Epidermal melanocyte (primary cell): ENCODE measurements around the gene TTLL11.

Experiments
- DNase-seq: peaks from one replicate; pipeline ENCODE4 v3.0.0; 2011; ENCODE audit warnings: low spot score; ENCODE audit not compliant: insufficient read length

Gene TTLL11

GRCh38 chr9:121835587-121836365, 257.3 kb downstream of the TTLL11 start:
- no peak for DNase-seq

DNA sequence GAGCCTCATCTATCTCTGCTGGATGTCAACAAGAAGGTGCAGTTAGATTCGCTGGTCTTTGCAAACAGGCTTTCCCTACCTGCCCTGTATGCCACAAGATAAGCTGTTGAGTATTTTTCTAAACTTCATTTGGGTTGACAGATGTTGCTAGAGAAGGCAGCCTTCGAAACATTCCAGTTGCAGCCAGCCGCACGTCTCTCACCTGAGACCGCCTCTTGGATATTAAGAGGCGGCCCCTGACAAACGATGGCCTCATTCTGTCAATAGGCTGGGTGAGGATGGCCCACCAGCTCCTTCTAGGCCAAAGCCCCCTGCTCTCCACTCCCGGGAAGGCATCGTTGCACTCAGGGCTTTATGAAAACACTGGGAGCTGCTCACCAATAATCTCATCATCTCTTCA, 260.0 kb downstream of the TTLL11 start:
- DNase-seq: no peak

- DNase-seq: no peak
Measured at GRCh38 chr9:121831869-121832268, 261.2 kb downstream of the TTLL11 start.

DNA sequence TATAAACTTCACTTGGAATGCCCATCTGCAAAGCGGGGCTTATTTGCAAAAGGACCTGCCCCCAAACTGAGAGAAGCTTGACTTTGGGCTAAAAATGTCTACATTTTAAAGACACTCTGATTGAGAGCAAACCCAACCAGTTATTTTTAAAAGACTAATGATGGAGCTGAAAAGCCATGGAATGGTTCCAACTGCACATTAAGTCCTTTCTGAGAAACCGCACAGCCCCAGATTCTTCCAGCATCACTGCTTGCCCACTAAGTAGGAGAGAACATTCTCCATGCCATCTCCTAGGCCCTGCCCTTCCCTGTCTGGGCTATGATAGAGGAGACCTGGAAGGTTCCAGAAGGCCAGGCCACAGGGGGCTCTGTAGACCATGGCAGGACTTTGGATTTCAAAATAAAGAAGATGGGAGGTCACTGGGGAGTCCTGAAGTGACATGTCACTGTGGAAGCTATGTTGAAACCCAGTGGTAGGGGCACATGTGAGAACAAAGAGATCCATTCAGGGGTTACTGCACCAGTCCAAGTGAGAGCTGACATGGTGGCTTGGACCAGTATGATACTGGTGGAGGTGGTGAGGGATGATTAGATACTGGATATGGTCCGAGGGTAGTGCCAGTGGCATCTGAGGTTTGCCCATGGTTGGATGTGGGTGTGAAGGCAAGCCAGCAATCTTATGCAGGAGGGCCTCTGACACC, 262.5 kb downstream of the TTLL11 start:
- no peak for DNase-seq

DNA sequence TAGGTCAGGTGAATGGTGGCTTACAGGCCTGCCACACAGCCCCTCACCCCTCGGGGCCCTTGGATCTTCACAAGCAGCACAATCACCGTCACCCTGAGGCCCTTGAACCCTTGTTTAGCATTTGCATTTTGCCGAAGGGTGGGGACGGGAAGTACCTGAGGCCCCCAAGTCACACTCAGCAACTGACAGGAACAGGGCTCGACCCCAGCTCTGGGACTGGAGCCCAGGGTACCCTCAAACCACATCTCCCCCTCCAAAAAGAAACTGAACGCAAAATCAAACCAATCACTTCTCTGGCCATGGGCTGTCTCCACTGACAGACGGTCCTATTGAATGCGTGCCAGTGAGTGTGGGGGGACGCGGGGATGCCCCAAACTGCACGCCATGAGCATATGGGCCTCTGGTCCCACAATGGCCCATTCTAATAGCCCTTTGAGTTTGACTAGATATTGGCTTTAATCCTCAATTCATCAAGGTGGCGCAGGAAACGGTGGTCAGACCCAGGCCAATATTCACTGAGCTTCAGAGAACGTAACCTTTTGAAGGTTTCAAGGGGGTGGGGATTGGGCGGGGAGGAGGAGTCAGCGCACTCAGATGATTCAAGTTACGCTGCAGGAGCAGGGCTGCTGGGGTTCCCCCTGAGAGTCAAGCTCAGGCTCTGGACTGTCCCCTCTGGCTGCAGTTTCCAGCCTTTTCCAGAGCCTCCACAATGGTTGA, 265.7 kb downstream of the TTLL11 start:
- no peak for DNase-seq

DNA sequence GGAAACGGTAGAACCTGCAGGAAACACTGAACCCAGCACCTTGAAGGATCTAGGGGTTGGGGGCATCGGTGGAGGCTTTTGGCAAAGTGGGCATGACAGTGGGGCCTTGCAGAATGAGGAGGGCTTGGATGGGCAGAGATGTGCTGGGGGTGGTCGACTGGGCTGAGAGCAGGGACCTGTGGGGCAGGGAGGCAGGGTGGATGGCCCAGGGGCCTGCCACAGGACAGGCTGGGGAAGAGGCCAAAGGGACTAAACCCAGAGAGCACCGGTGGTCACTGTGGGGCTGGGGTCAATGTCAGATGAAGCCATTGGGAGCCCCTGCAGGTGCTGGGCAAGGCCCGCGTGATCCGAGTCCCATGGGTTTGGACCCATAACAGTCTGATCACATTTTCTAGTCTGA, 266.4 kb downstream of the TTLL11 start:
- DNase-seq: no peak

DNA sequence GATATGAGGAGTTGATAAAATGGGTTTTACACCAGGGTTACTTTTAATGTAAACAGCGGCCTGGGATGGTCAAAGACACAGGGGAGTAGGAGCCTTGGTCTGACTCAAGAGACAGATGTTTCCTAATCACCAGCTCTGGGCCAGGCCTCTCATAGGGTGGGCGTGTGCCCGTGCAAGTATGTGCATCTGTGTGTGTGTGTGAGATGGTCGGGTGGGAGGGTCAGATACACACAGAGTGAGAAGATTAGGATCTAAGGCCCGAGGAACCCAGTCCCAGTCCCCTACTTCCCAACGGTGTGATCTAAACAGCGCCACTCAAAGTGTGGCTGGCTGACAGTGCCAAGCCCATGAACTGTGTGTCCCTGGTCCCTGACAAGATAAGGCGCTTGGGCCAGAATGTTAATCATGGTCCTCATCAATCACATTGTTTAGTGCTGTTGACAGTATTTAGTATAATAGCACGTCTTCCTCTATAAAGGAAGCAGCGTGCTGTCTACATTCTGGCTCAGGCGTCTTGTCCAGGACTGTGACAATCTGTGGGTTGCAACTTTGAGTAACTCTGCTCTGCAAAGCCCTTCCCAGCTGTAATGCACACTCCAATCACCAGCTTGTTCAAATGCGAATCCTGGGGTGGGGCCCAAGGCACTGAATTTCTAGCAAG, 267.9 kb downstream of the TTLL11 start:
- no peak for DNase-seq

DNA sequence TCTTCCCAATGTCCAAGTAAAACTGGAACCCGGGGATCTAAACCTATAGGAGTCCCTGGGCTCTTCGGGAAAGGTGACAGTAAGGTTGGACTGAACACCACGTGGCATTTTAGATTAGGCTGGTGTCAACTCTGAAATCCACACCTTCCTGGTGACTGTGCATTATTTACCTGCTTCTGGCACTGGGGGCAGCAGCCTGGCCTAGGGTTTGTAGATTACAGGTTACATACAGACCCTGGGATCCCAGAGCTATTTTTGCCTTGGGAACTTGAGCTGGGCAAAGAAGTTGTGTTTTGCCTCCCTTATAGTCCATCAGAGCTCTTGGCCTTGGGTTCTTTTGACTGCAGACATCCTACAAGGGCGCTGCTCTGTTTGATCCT, 268.5 kb downstream of the TTLL11 start:
- no peak for DNase-seq

DNA sequence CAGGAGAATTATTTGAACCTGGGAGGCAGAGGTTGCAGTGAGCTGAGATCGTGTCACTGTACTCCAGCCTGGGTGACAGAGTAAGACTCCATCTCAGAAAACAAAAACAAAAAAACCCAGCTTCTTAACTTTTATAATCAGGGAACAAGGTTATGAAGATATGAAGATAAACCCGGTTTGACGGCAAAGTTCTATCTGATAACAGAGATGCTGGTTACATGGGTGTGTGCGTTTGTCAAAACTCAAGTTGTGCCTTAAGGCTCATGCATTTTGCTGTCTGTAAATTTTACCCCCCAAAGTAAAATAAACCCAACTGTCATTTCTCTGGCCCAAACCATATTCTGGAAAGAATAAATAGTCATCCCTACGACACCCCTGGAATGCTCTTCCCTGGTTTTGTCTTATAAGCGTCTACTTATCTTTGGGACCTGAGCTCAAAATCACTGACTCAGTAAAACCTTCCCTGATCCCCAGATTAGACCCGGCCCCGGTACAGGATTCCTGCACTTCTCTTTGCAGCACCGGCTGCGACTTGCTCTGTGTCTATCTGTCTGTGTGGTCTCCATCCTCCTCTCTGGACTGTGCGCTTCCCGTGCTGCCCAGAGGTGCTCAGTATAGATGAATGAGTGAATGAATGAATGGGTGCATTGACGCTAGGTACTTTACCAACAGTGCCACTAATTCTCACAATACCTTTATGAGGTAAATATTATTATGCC, 269.5 kb downstream of the TTLL11 start:
- DNase-seq: no peak

DNA sequence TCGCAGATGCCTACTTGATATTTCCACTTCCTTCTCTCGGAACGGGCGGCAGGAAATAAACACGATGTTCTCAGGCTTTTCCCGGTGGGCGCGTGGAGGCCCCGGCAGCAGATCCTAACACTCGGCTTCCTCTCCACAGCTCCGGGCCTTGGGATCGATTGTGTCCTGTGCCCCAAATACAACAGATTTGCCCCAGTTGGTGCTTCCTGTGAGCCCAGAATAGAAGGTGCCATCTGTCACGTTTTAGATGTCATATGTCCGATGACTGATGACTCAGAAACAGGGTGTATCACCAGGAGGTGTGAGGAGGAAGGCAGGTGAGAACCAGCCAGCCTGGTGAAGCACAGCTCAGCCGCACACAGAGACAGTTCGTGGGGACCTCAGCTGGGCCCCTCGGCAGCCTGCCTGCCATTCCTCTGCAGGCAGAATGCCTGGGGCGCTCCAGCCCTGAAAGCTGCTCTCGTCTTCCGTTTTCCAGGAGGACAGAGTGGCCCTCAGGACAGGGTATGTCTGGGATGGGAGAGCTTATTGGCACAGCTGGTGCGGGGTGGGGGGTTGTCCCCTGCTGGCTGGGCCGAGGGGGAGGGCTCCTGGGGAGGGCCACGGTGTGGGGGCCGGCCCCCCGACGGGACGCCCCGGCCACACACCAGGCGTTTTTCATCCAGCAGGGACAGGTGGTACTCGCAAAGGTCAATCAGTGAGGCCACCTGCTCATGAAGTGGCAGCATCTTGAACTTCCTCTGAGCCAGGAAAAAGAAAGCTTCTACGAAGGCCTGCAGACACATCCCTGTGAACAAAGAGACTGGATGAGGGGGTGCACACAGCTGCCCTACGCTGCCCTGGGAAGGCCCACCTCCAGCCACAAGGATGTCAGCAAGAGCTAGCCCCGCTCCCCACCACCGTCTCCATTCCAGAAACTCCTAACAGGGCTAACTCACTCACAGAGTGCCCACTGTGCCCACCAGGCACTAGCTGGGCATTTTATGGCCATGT, 270.7 kb downstream of the TTLL11 start:
- DNase-seq: no peak

DNA sequence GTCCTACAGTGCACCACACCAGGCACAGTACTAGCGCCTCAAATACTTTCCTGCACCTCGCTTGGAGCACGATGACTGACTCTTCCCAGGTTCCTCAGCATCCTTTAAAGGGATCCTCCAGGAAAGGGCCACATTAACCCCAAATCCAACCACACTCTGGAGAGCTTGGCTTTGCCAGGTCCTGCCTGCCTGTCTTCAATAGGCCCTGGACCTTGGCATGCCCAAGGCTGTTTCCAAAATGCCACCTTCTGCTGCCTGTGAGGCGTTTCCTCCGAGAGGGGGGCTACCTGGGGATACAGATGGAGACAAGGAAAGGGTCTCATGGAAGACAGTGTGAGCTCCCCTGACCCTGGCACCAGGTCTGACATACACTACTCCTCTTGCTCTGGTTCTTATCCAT, 271.8 kb downstream of the TTLL11 start:
- DNase-seq: no peak

GRCh38 chr9:121820286-121821005, 272.7 kb downstream of the TTLL11 start:
- no peak for DNase-seq

DNA sequence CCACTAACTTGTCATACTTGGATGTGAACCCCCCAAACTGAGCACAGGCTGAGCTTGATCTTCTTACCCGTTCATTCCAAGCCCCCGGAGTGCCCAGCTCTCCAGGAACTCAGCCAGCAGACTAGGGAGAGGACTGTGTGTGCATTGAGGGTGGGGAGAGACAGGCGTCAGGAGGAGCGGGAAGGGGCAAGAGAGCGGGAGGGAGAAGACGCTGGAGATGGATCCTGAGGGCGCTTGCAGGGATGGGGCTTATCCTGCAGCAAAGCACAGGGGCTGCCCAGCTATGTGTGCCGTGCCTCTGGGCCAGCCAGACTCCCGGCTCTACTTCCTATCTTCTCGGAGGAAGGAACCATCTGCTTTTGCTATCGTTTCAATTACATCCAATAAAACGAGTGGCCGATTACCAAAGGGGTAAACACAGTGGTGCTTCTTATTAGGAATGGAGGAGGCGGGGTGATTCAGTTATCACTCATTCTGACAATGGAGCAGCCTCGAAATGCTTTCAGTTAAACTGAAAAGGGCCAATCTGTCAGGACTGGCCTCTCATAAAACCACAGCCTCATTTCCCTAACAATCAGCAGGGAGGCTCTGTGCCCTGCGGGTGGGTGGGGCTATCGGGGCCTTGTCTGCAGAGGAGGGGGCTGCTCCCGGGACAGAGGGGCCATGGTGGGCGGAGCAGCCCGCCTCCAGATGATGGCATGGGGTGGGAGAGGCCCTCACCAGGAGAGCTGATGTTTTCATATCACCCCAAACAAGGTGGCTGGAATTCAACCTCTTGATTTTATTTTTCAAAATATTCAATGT, 273.5 kb downstream of the TTLL11 start:
- DNase-seq: peak; percentile 57

DNA sequence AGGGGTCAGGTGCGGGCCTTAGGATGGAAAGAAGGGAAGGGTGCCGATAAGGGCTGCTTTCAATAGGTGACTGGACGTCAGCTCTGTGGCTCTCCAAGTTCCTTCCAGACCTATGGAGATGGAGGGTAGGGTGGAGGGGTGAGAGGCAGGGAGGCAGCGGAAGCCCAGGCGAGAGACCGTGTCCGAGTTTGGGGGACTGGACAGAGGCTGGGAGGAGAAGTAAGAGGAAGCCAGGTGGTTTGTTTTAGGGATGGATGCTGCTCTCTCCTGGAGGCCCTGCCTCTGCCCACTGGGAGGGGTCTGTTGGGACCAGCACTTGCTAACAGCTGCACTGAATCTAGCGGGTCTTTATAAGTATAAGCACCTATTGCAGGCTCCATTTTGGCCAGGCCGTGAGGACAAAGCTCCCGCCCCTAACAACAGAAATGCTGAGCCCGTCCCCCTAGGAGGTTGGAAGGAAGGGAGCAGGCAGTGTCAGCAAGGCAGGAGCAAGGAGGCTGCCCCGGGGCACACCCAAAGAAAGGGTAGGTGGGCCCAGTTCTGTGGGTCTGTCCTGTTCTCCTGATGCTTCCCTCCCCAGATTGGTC, 274.2 kb downstream of the TTLL11 start:
- DNase-seq: no peak

GRCh38 chr9:121818016-121818661, 275.0 kb downstream of the TTLL11 start:
- DNase-seq: no peak

DNA sequence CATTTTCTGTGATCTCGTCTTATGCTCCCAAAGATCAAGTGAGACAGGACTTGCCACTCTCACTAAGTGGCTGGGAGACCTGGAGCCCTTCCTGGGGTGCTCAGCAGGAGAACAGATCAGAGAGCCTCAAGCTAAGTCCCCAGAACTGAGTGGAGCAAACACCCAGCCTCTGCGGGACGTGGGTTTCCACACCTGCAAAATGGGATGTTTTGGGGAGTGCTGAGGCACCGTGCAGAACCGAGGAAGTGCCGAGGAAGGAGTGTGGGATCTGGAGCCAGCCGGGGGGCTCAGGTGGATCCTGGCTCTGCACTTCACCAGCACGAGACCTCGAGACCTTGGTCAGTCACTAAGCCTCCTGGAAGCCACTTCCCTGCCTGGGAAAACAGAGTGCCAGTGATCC, 275.6 kb downstream of the TTLL11 start:
- DNase-seq: no peak

GRCh38 chr9:121816845-121817450, 276.2 kb downstream of the TTLL11 start:
- no peak for DNase-seq
